GM19193 (cell line): Measurements from ENCODE around the gene S100A9.

Experiments used
- POLR2A ChIP-seq: IDR thresholded peaks from 4 replicates; pipeline ENCODE4 v1.6.1; 2011; ENCODE audit not compliant: insufficient read depth, insufficient read length; ENCODE audit errors: extremely low read depth

Gene S100A9

GRCh38 chr1:153390938-153391710 lies 33.5 kb downstream of the S100A9 start, which contains the start of gene S100A8:
TSS of gene S100A8 (minus strand) at chr1:153391073. CDS start at chr1:153390535, 538 bp downstream.
- no peak for TF ChIP-seq POLR2A

- no peak for TF ChIP-seq POLR2A
These were observed 34.6 kb downstream of the S100A9 start for GRCh38 chr1:153392258-153392657.

GRCh38 chr1:153392822-153393221 lies 35.2 kb downstream of the S100A9 start:
- TF ChIP-seq POLR2A, result no peak

GRCh38 chr1:153393926-153394325 lies 36.3 kb downstream of the S100A9 start:
- TF ChIP-seq POLR2A, result no peak

- no peak for TF ChIP-seq POLR2A
These were observed 36.7 kb downstream of the S100A9 start for GRCh38 chr1:153394391-153394790.

GRCh38 chr1:153395136-153395685 lies 37.6 kb downstream of the S100A9 start:
- no peak for TF ChIP-seq POLR2A

- no peak for TF ChIP-seq POLR2A
These were observed 38.1 kb downstream of the S100A9 start for GRCh38 chr1:153395776-153396175.

- no peak for TF ChIP-seq POLR2A
These were observed 38.8 kb downstream of the S100A9 start for GRCh38 chr1:153396461-153396860.

- TF ChIP-seq POLR2A, result no peak
These were observed 39.6 kb downstream of the S100A9 start for GRCh38 chr1:153397051-153397923.

GRCh38 chr1:153397924-153398651 lies 40.4 kb downstream of the S100A9 start:
- no peak for TF ChIP-seq POLR2A

GRCh38 chr1:153399401-153400055 lies 41.9 kb downstream of the S100A9 start:
- no peak for TF ChIP-seq POLR2A

- no peak for TF ChIP-seq POLR2A
These were observed 42.6 kb downstream of the S100A9 start for GRCh38 chr1:153400244-153400643.

- TF ChIP-seq POLR2A, result no peak
These were observed 43.8 kb downstream of the S100A9 start for GRCh38 chr1:153401461-153401860.

- no peak for TF ChIP-seq POLR2A
These were observed 44.6 kb downstream of the S100A9 start for GRCh38 chr1:153402226-153402625.
